Natural killer cell treated with Interleukin-12 subunit alpha and Interleukin-12 subunit beta and Interleukin-15 and Interleukin-18, amount 100 ng/mL, for 72 hours (primary cell): ENCODE data around the gene TSSC4. TPM values are rescaled to one million over a fixed set of nuclear protein-coding genes. Genes with fewer than 3 reads are reported as not detected.
A peak's percentile ranks its signal among the peaks of the same experiment; 100 is the strongest.

Source experiments
- ATAC-seq, 2 donors: fragments of 150-1000 bp; cut with Tn5 transposase in 1 of 2; sonication (Bioruptor Pico), chemical (Tn5 transposase) in 1 of 2; 2 replicates each; pipeline ENCODE4 v1.10.0; 2021
- DNase-seq: peaks from one replicate; pipeline ENCODE4 v3.0.0; 2022; ENCODE audit warnings: low spot score
- H3K27ac Mint-ChIP-seq, 2 donors: 1 replicate in 1 of 2; 2 replicates in 1 of 2; pipeline ENCODE4 v1.8.0; 2022; ENCODE audit warnings: mixed read lengths in 2 of 2, mild to moderate bottlenecking in 1 of 2, moderate library complexity in 1 of 2
- H3K27me3 Mint-ChIP-seq, 2 donors: 1 replicate in 1 of 2; 2 replicates in 1 of 2; pipeline ENCODE4 v1.8.0; 2022; ENCODE audit warnings: mixed read lengths in 2 of 2
- H3K36me3 Mint-ChIP-seq: one replicate; pipeline ENCODE4 v1.8.0; 2022; ENCODE audit warnings: mixed read lengths
- H3K4me1 Mint-ChIP-seq, 2 donors: 1 replicate in 1 of 2; 2 replicates in 1 of 2; pipeline ENCODE4 v1.8.0; 2022; ENCODE audit warnings: low read depth in 2 of 2, mixed read lengths in 2 of 2, mild to moderate bottlenecking in 1 of 2
- H3K4me3 Mint-ChIP-seq: one replicate; pipeline ENCODE4 v1.8.0; 2022; ENCODE audit warnings: mixed read lengths
- H3K9me3 Mint-ChIP-seq: 2 replicates; pipeline ENCODE4 v1.8.0; 2022; ENCODE audit warnings: mixed read lengths
- total RNA-seq, 2 donors: library from RNA; stranded (reverse); gene quantifications; one replicate each; pipeline ENCODE4 v1.2.3, GENCODE V29; 2022

TSSC4 gene
- total RNA-seq, 2 donors from 2014 or later: 66.0 to 98.2 TPM

DNA sequence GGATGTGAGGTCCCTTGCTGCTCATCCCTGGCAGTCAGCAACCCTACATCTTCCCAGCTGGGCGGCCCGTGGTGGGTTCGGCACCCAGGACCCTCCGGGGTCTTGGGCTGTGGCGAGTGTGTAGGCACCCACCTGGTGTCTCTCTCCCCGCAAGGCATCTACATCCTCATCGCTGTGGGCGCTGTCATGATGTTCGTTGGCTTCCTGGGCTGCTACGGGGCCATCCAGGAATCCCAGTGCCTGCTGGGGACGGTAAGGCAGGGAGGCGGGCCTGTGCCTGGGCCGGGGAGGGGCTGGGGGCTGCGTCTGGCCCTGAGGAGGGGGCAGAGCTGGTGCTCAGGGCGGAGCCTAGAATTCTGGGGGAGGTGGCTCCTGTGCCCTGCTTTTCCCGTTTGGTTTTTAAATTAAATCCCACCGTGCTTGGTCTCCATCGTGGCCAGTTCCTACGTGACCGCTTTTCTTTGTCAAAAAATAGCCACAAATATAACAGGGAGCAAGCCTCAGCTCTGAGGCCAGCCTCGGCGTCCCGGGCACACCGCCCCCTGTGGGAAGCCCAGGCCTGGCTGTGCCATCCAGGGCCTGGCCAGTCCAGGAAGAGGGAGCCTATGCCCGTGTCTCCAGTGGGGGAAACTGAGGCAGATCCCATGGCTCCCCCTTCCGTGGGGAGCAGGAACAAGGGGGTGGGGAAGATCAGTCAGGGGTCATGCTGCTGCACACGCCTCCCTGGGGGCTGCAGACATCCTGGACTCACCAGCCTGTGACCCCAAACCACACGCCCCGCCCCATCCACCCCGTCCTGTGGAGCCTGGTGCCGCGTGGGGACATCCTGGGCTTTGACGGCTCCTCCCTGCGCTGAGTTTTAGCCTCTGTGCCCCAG, 6.4 kb upstream of the TSSC4 start:
- Mint-ChIP-seq H3K27me3 (no peaks in the 10 kb centered on the region), H3K4me3 (no peak overlapping the region), H3K36me3 (peaks cover 5% of the 10 kb centered on the region), H3K4me1 (peaks cover 0 to 20% of the 10 kb centered on the region in 2 donors), H3K27ac (no peak overlapping the region), H3K9me3 (no peaks in the 10 kb centered on the region)
- DNase-seq: no peak
- peak in 1 of 2 donors; percentile 48 for ATAC-seq

DNA sequence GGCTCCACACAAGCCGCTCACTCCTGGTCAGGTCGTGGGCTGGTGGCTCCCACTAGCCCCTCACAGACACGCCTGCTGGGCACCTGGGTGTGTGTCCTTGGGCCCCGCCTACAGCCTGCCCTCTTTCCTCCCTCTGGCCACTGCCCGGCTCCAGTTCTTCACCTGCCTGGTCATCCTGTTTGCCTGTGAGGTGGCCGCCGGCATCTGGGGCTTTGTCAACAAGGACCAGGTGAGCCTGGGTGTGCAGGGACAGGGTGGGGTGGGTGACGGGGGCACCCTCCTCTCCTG, 5.8 kb upstream of the TSSC4 start:
- DNase-seq: no peak
- peaks cover 5% of the 10 kb centered on the region for H3K36me3 Mint-ChIP-seq
- H3K4me1 Mint-ChIP-seq: peaks cover 0 to 15% of the 10 kb centered on the region in 2 donors
- no peak for ATAC-seq
- H3K27ac Mint-ChIP-seq: no peak overlapping the region
- no peaks in the 10 kb centered on the region for H3K9me3 Mint-ChIP-seq
- H3K27me3 Mint-ChIP-seq: no peaks in the 10 kb centered on the region
- H3K4me3 Mint-ChIP-seq: no peak overlapping the region

DNA sequence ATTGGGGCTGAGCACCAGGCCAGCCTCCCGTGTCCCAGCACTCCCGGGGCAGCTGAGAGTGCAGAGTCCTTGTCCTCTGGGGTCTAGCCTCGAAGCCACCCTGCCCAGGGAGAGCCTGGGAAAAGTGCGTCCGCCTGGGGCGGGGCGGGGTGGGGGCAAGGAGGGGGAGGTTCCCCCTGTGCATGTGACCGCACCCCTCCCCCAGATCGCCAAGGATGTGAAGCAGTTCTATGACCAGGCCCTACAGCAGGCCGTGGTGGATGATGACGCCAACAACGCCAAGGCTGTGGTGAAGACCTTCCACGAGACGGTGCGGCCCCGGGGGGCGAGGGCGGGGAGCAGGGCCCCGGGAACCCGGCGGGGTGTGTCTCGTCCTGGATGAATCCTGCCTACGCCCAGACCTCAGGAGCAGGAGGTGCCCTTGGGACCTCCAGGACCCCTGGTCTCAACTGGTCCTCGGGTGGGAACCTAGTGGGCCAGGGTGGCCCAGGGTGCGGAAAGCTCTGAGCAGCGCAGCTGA, 5.3 kb upstream of the TSSC4 start:
- Mint-ChIP-seq H3K27me3 (no peaks in the 10 kb centered on the region), H3K4me3 (no peak overlapping the region), H3K4me1 (peaks cover 0 to 12% of the 10 kb centered on the region in 2 donors), H3K9me3 (no peaks in the 10 kb centered on the region), H3K27ac (no peak overlapping the region), H3K36me3 (peaks cover 5% of the 10 kb centered on the region)
- ATAC-seq (no peak), DNase-seq (no peak)

DNA sequence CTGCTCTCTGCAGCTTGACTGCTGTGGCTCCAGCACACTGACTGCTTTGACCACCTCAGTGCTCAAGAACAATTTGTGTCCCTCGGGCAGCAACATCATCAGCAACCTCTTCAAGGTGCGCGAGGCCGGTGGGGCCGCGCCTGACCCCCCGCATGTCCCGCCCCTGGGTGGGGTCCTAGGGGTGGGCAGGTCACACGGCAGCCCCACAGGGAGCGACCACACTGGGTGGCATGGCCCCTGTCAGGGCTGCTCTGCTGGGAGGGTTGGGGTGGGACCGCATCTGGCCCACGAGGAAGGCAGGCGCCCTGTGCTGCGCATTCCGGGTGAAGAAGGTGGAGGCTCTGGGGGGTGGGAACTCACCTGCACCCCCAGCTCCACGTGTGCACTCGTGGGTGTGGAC, 4.7 kb upstream of the TSSC4 start:
- ATAC-seq: no peak
- Mint-ChIP-seq H3K27me3 (no peaks in the 10 kb centered on the region), H3K9me3 (no peaks in the 10 kb centered on the region), H3K4me1 (peaks cover 0 to 9% of the 10 kb centered on the region in 2 donors), H3K36me3 (peaks cover 5% of the 10 kb centered on the region), H3K4me3 (no peak overlapping the region), H3K27ac (no peak overlapping the region)
- DNase-seq: no peak

DNA sequence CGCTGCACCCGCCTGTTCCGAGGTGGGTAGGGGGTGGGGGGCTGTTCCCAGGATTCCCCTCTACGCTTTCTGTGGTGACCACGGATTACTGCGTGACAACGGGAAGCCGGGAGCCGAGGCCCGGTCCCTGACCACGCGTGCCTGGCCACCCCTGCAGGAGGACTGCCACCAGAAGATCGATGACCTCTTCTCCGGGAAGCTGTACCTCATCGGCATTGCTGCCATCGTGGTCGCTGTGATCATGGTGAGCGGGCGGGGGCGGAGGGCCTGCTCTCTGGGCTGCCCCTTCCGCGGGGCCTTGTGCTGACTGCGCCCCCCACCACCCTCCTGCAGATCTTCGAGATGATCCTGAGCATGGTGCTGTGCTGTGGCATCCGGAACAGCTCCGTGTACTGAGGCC, 4.1 kb upstream of the TSSC4 start:
- H3K4me1 Mint-ChIP-seq: peaks cover 4 to 11% of the 10 kb centered on the region in 2 donors
- DNase-seq (no peak), ATAC-seq (no peak)
- H3K36me3 Mint-ChIP-seq: peaks cover 5% of the 10 kb centered on the region
- H3K4me3 Mint-ChIP-seq: no peak overlapping the region
- H3K27me3 Mint-ChIP-seq: no peaks in the 10 kb centered on the region
- no peak overlapping the region for H3K27ac Mint-ChIP-seq
- no peaks in the 10 kb centered on the region for H3K9me3 Mint-ChIP-seq

DNA sequence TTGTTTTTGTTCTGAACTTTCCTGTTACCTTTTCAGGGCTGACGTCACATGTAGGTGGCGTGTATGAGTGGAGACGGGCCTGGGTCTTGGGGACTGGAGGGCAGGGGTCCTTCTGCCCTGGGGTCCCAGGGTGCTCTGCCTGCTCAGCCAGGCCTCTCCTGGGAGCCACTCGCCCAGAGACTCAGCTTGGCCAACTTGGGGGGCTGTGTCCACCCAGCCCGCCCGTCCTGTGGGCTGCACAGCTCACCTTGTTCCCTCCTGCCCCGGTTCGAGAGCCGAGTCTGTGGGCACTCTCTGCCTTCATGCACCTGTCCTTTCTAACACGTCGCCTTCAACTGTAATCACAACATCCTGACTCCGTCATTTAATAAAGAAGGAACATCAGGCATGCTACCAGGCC, 3.5 kb upstream of the TSSC4 start:
- Mint-ChIP-seq H3K36me3 (peaks cover 5% of the 10 kb centered on the region), H3K9me3 (no peaks in the 10 kb centered on the region), H3K27me3 (no peaks in the 10 kb centered on the region), H3K4me1 (peaks cover 6 to 13% of the 10 kb centered on the region in 2 donors), H3K4me3 (no peak overlapping the region), H3K27ac (peak overlapping the region in 1 of 2 donors; percentile 65)
- ATAC-seq (no peak), DNase-seq (no peak)

DNA sequence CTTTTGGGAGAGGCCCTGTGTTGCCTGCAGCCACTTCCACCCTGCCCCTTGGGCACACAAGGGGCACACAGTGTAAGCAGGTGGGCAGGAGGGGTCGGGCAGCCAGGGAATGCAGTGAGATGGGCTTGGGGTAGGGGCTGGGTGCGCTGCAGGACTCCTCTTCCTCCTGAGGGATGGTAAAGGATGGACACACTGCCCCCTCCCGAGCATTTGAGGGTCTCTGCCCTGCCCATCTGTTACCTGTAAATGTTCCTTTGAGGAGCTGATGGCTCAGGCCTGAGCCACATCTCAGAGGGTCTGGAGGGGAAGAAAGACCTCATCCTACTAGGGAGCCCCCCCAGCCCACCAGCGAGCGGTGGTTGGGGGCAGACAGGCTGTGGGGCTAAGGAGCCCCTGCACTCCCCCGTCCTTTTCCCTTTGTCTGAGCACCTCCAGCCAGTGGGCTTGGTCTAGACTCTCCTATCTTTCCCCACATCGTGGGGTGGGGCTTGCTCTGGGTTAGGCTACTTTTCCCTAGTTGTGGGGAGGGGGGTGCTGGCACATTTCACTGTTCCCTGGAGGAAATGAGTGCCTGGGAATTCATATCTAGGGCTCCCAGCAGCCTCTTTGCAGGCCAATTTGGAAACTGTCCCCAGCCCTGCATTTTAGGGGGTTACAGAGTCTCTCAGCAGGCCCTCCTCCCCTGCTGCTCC, 1.7 kb upstream of the TSSC4 start:
- Mint-ChIP-seq H3K27ac (peak overlapping the region; percentile 88), H3K4me3 (peak overlapping the region; percentile 93), H3K9me3 (no peaks in the 10 kb centered on the region), H3K36me3 (peaks cover 5% of the 10 kb centered on the region), H3K27me3 (no peaks in the 10 kb centered on the region), H3K4me1 (peaks cover 6 to 13% of the 10 kb centered on the region in 2 donors)
- DNase-seq: no peak
- ATAC-seq: no peak

DNA sequence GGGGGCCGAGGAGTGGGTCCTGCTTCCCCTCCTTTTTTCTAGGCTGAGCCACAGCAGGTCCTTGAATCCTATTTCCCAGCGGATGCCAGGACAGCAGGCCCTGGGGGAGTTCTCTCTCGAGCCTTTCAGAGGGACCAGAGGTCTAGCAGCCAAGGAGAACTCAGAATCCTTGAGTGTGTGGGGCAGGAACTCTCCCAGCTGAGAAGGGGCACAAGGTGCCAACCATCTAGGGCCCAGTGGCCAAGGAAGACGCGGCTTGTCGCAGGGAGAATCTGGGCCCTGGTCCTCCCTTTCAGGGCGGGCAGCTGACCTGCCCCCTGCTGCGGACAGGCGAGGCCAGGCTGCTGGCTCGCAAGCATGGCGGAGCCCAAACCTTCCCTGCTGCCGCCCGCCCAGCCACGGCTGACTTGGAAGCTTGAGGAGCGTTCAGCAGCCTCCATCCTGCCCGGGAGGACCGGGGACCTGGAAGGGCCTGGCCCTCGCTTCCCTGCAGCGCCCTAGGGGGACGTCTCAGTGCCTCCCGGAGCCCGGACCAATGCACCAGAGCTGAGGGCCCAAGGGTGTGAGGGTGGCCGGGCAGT, 972 bp upstream of the TSSC4 start:
- peak overlapping the region; percentile 93 for H3K4me3 Mint-ChIP-seq
- no peaks in the 10 kb centered on the region for H3K27me3 Mint-ChIP-seq
- H3K36me3 Mint-ChIP-seq: peaks cover 5% of the 10 kb centered on the region
- H3K27ac Mint-ChIP-seq: peak overlapping the region; percentile 88
- H3K9me3 Mint-ChIP-seq: no peaks in the 10 kb centered on the region
- no peak for DNase-seq
- peak in 1 of 2 donors; percentile 1 for ATAC-seq
- peaks cover 6 to 13% of the 10 kb centered on the region in 2 donors for H3K4me1 Mint-ChIP-seq

DNA sequence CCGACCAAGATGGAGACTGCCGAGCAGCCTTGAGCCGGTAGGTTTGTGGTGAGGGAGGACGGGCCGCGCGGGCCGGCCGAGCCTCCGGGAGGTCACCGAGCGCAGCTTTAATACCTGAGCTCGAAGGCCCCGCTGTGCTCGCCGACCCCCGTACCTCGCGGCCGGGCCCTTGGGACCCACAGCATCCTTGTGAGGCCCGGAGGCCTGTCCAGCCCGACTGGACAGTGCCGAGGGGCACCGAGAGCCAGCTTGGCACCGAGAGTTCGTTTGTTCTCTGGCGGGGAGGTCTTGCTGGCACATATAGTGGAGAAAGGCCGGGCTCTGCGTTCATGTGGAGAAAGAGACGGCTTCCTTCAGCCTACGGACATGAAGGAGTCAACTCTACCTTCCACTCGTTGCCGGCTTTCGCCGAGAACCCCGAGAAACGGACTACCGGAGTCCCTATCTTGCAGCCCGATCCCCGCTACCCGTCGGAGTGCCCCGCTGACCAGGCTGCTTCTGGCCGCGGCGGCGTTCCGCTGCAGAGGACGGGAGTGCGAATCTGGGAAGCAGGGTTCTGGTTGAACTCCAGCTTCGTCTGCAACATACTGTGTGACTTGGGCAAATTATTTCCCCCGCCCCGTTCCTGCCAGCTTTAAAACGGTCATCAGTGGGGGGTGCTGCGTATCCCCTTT, 349 bp downstream of the TSSC4 start:
- H3K27ac Mint-ChIP-seq: peak overlapping the region; percentile 88
- ATAC-seq: no peak
- peaks cover 6 to 13% of the 10 kb centered on the region in 2 donors for H3K4me1 Mint-ChIP-seq
- H3K9me3 Mint-ChIP-seq: no peaks in the 10 kb centered on the region
- no peak for DNase-seq
- H3K27me3 Mint-ChIP-seq: no peaks in the 10 kb centered on the region
- peak overlapping the region; percentile 93 for H3K4me3 Mint-ChIP-seq
- peaks cover 5% of the 10 kb centered on the region for H3K36me3 Mint-ChIP-seq

DNA sequence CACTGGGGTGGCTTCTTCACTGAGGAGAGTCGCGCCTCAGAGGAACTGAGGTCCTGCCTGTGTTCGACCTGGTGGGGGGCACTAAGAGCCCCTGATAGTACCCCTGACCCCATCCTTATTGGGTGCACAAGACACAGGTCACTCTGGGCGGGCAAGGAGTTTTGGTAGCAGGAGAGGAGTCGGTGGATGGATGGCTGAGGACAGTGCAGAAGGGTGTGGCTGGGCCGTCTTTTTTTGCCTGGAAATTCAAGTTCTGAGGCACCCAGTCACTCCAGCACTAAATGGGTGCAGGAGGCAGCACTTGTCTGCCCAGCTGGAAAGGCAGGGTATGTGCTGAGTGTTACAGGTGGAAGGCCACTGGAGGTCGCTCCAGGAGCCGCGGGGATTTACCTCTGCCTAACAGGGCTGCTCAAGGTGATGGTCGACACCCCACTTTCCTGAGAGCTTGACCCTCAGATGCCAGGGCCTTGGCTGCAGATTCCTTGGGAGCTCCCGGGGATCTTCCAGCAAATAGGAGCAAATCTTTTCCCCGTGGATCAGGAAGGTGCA, 960 bp downstream of the TSSC4 start:
- ATAC-seq: no peak
- peak overlapping the region; percentile 88 for H3K27ac Mint-ChIP-seq

DNA sequence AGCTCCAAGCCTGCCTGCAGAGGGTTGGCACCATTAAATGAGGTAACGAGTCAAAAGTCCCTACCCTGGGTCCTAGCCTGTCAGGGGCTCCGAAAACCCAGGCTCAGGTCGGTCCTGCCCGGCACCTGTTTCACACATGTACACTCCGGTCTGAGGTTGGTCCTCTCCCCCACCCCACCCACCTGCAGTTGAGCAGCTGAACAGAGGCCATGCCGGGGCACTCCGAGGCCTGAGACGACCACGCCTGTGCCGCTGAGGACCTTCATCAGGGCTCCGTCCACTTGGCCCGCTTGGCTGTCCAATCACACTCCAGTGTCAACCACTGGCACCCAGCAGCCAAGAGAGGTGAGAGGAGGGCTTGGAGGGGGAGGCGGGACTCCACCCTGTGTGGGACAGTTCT, 1.6 kb downstream of the TSSC4 start:
- Mint-ChIP-seq H3K27me3 (no peaks in the 10 kb centered on the region), H3K4me1 (peaks cover 6 to 9% of the 10 kb centered on the region in 2 donors), H3K9me3 (no peaks in the 10 kb centered on the region), H3K27ac (peak overlapping the region in 1 of 2 donors; percentile 88), H3K36me3 (peaks cover under 1% of the 10 kb centered on the region), H3K4me3 (peak overlapping the region; percentile 93)
- ATAC-seq (no peak), DNase-seq (no peak)

More for the DNA sequence above, 960 bp downstream of the TSSC4 start:
- Mint-ChIP-seq H3K36me3 (peaks cover 5% of the 10 kb centered on the region), H3K9me3 (no peaks in the 10 kb centered on the region), H3K27me3 (no peaks in the 10 kb centered on the region), H3K4me1 (peaks cover 6 to 13% of the 10 kb centered on the region in 2 donors), H3K4me3 (peak overlapping the region; percentile 93)
- DNase-seq: no peak

DNA sequence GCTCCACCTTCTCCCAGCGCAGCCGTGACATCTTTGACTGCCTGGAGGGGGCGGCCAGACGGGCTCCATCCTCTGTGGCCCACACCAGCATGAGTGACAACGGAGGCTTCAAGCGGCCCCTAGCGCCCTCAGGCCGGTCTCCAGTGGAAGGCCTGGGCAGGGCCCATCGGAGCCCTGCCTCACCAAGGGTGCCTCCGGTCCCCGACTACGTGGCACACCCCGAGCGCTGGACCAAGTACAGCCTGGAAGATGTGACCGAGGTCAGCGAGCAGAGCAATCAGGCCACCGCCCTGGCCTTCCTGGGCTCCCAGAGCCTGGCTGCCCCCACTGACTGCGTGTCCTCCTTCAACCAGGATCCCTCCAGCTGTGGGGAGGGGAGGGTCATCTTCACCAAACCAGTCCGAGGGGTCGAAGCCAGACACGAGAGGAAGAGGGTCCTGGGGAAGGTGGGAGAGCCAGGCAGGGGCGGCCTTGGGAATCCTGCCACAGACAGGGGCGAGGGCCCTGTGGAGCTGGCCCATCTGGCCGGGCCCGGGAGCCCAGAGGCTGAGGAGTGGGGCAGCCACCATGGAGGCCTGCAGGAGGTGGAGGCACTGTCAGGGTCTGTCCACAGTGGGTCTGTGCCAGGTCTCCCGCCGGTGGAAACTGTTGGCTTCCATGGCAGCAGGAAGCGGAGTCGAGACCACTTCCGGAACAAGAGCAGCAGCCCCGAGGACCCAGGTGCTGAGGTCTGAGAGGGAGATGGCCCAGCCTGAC, 2.5 kb downstream of the TSSC4 start:
- Mint-ChIP-seq H3K27ac (peak overlapping the region in 1 of 2 donors; percentile 23), H3K27me3 (no peaks in the 10 kb centered on the region), H3K4me1 (peaks cover 6% of the 10 kb centered on the region in 2 donors), H3K9me3 (no peaks in the 10 kb centered on the region), H3K36me3 (no peaks in the 10 kb centered on the region), H3K4me3 (peak overlapping the region; percentile 17)
- ATAC-seq: no peak
- DNase-seq: no peak
